ENCODE results near the gene EFNA3. TPM values are rescaled to one million over a fixed set of nuclear protein-coding genes. Genes with fewer than 3 reads are reported as not detected.
A peak's percentile ranks its signal among the peaks of the same experiment; 100 is the strongest.

EFNA3 gene
- total RNA-seq, 2 experiments from 2014 or later: 0.22 to 0.47 TPM

- intact Hi-C loops (cut with DNase I, micrococcal nuclease): loop anchor here (5.0 kb wide), 2 partner anchors 34 to 41 kb away; no protein-coding TSS in a partner anchor
- Histone ChIP-seq H3K4me1 (ENCODE audit: insufficient read depth, low read length) (peaks cover 41% of the 10 kb centered on the region), H3K36me3 (ENCODE audit: insufficient read depth, low read length) (no peaks in the 10 kb centered on the region), H3K9me3 (ENCODE audit: control insufficient read depth in 1 of 2, insufficient read depth in 1 of 2, low read length in 2 of 2) (no peaks in the 10 kb centered on the region), H3K27ac (ENCODE audit: low read depth in 1 of 2, low read length in 2 of 2) (no peak overlapping the region), H3K27me3 (ENCODE audit: control insufficient read depth in 1 of 2, insufficient read depth in 2 of 2, low read length in 2 of 2) (peaks cover 7 to 15% of the 10 kb centered on the region in 2 experiments), H3K4me3 (ENCODE audit: low read length) (peak overlapping the region; percentile 59)
- peak; percentile 75 for ATAC-seq (ENCODE audit: poor library complexity)
- Mint-ChIP-seq H3K36me3 (ENCODE audit: low read depth) (peaks cover 10% of the 10 kb centered on the region), H3K27ac (peak overlapping the region; percentile 46), H3K4me1 (ENCODE audit: low read depth) (peaks cover 38% of the 10 kb centered on the region), H3K4me3 (peak overlapping the region; percentile 82), H3K9me3 (no peaks in the 10 kb centered on the region), H3K27me3 (peaks cover 29% of the 10 kb centered on the region)
- TF ChIP-seq CTCF (IDR thresholded peaks at IDR 0.05): no peak
- DNase-seq: peak in 9 of 14 experiments; percentile 9 to 74 (median 46)
- CTCF ChIA-PET: interaction anchor here (1.2 kb wide), 1 partner anchor 35 kb away, joined by 5 read pairs; no protein-coding TSS in a partner anchor
- POLR2A ChIA-PET: interaction anchor here (1.1 to 1.9 kb wide), 2 partner anchors 9 to 67 kb away, joined by 3 to 10 read pairs; partner anchors contain the start of gene SLC50A1
These were observed 48.0 kb downstream of the EFNA3 start for GRCh38 chr1:155126556-155127104.

- DNase-seq (peak in 10 of 14 experiments; percentile 18 to 62 (median 46)), ATAC-seq (ENCODE audit: poor library complexity) (peak; percentile 32)
- Histone ChIP-seq H3K9me3 (ENCODE audit: control insufficient read depth in 1 of 2, insufficient read depth in 1 of 2, low read length in 2 of 2) (no peaks in the 10 kb centered on the region), H3K36me3 (ENCODE audit: insufficient read depth, low read length) (no peaks in the 10 kb centered on the region), H3K4me3 (ENCODE audit: low read length) (peak within 1 kb of the TSS; percentile 59), H3K27me3 (ENCODE audit: control insufficient read depth in 1 of 2, insufficient read depth in 2 of 2, low read length in 2 of 2) (peaks cover 7 to 15% of the 10 kb centered on the region in 2 experiments), H3K4me1 (ENCODE audit: insufficient read depth, low read length) (peaks cover 41% of the 10 kb centered on the region), H3K27ac (ENCODE audit: low read depth in 1 of 2, low read length in 2 of 2) (no peak within 1 kb of the TSS)
- H3K36me3 Mint-ChIP-seq (ENCODE audit: low read depth): peaks cover 14% of the 10 kb centered on the region
- peak within 1 kb of the TSS; percentile 82 for H3K27ac Mint-ChIP-seq
- no peak for TF ChIP-seq CTCF (IDR thresholded peaks at IDR 0.05)
- H3K4me1 Mint-ChIP-seq (ENCODE audit: low read depth): peaks cover 38% of the 10 kb centered on the region
- intact Hi-C loops (cut with DNase I, micrococcal nuclease): loop anchor here (5.0 kb wide), 2 partner anchors 35 to 40 kb away; no protein-coding TSS in a partner anchor
- H3K9me3 Mint-ChIP-seq: no peaks in the 10 kb centered on the region
- ChIA-PET CTCF (interaction anchor here (1.2 kb wide), 1 partner anchor 36 kb away, joined by 5 read pairs; no protein-coding TSS in a partner anchor), POLR2A (interaction anchor here (1.1 to 1.9 kb wide), 2 partner anchors 8 to 66 kb away, joined by 3 to 10 read pairs; partner anchors contain the start of gene SLC50A1)
- peaks cover 29% of the 10 kb centered on the region for H3K27me3 Mint-ChIP-seq
- H3K4me3 Mint-ChIP-seq: peak within 1 kb of the TSS; percentile 82
These were observed 48.7 kb downstream of the EFNA3 start, which contains the start of gene EFNA1 for GRCh38 chr1:155127105-155127966. Gene EFNA1, plus strand, starts transcription at chr1:155127876. Its CDS starts 102 bp downstream, at chr1:155127978.

- H3K4me3 ChIP-seq (ENCODE audit: low read length): peak overlapping the region; percentile 59
- H3K9me3 ChIP-seq (ENCODE audit: control insufficient read depth in 1 of 2, insufficient read depth in 1 of 2, low read length in 2 of 2): no peaks in the 10 kb centered on the region
- peaks cover 38% of the 10 kb centered on the region for H3K4me1 Mint-ChIP-seq (ENCODE audit: low read depth)
- peaks cover 41% of the 10 kb centered on the region for H3K4me1 ChIP-seq (ENCODE audit: insufficient read depth, low read length)
- no peak overlapping the region for H3K27ac ChIP-seq (ENCODE audit: low read depth in 1 of 2, low read length in 2 of 2)
- POLR2A ChIA-PET: interaction anchor here (0.6 to 1.9 kb wide), 4 partner anchors 40 to 65 kb away, joined by 3 to 9 read pairs (median 4); partner anchors contain the start of gene KRTCAP2
- H3K9me3 Mint-ChIP-seq: no peaks in the 10 kb centered on the region
- intact Hi-C loops (cut with DNase I, micrococcal nuclease): loop anchor here (5.0 kb wide), 2 partner anchors 36 to 39 kb away; no protein-coding TSS in a partner anchor
- H3K27ac Mint-ChIP-seq: peak overlapping the region; percentile 82
- H3K27me3 ChIP-seq (ENCODE audit: control insufficient read depth in 1 of 2, insufficient read depth in 2 of 2, low read length in 2 of 2): peaks cover 7 to 15% of the 10 kb centered on the region in 2 experiments
- H3K4me3 Mint-ChIP-seq: peak overlapping the region; percentile 81
- CTCF ChIA-PET: no interaction called here
- H3K27me3 Mint-ChIP-seq: peaks cover 29% of the 10 kb centered on the region
- ATAC-seq (ENCODE audit: poor library complexity) (no peak), DNase-seq (peak in 2 of 14 experiments; percentile 34 to 37)
- H3K36me3 Mint-ChIP-seq (ENCODE audit: low read depth): peaks cover 16% of the 10 kb centered on the region
- H3K36me3 ChIP-seq (ENCODE audit: insufficient read depth, low read length): no peaks in the 10 kb centered on the region
- no peak for TF ChIP-seq CTCF (IDR thresholded peaks at IDR 0.05)
These were observed 49.5 kb downstream of the EFNA3 start for GRCh38 chr1:155127967-155128754.

Data from CD4-positive, alpha-beta T cell (primary cell).